HCT116 (cell line): Measurements from ENCODE around the gene SNURF.

ENCODE experiments used
- CEBPB ChIP-seq: IDR thresholded peaks from 2 replicates; pipeline ENCODE4 v1.6.1; 2012; ENCODE audit warnings: low read depth
- EGR1 ChIP-seq: IDR thresholded peaks from 2 replicates; pipeline ENCODE4 v1.6.1; 2012; ENCODE audit warnings: low read depth
- EZH2 ChIP-seq: fragments of 200-600 bp; sonication (generic); IDR thresholded peaks from 2 replicates; pipeline ENCODE4 v1.6.1; 2017; ENCODE audit warnings: antibody characterized with exemption, mixed run types
- MAX ChIP-seq: IDR thresholded peaks from 2 replicates; pipeline ENCODE4 v1.6.1; 2012
- POLR2AphosphoS5 ChIP-seq: IDR thresholded peaks from 2 replicates; pipeline ENCODE4 v1.6.1; 2011; ENCODE audit warnings: mild to moderate bottlenecking, low read depth, low read length, moderate library complexity
- SIN3A ChIP-seq: IDR thresholded peaks from 2 replicates; pipeline ENCODE4 v1.6.1; 2012; ENCODE audit warnings: low read depth
- SRF ChIP-seq: IDR thresholded peaks from 2 replicates; pipeline ENCODE4 v1.6.1; 2012; ENCODE audit warnings: low read depth
- TCF7L2 ChIP-seq: IDR thresholded peaks from 2 replicates; pipeline ENCODE4 v1.7.0; 2011; ENCODE audit warnings: borderline replicate concordance, inconsistent platforms; ENCODE audit not compliant: insufficient read depth, insufficient read length; ENCODE audit errors: extremely low read depth
- TF ChIP-seq, protein P1 (sequence below), 3 experiments: fragments of 200-600 bp in 1 of 3; sonication (generic) in 1 of 3; IDR thresholded peaks in 2 of 3; conservative IDR thresholded peaks in 1 of 3; 2 replicates each; pipeline ENCODE4 v1.5.1; 2012 to 2017; ENCODE audit warnings: low read depth in 2 of 3, low read length in 2 of 3, antibody characterized with exemption in 1 of 3, borderline replicate concordance in 1 of 3, control low read depth in 1 of 3, mild to moderate bottlenecking in 1 of 3, mixed read lengths in 1 of 3, mixed run types in 1 of 3, moderate library complexity in 1 of 3; ENCODE audit not compliant: insufficient read depth in 1 of 3

- TF ChIP-seq, protein P1, sequence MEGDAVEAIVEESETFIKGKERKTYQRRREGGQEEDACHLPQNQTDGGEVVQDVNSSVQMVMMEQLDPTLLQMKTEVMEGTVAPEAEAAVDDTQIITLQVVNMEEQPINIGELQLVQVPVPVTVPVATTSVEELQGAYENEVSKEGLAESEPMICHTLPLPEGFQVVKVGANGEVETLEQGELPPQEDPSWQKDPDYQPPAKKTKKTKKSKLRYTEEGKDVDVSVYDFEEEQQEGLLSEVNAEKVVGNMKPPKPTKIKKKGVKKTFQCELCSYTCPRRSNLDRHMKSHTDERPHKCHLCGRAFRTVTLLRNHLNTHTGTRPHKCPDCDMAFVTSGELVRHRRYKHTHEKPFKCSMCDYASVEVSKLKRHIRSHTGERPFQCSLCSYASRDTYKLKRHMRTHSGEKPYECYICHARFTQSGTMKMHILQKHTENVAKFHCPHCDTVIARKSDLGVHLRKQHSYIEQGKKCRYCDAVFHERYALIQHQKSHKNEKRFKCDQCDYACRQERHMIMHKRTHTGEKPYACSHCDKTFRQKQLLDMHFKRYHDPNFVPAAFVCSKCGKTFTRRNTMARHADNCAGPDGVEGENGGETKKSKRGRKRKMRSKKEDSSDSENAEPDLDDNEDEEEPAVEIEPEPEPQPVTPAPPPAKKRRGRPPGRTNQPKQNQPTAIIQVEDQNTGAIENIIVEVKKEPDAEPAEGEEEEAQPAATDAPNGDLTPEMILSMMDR (IDR thresholded peaks at IDR 0.05 in 2 of 3, conservative IDR thresholded peaks at IDR 0.05 in 1 of 3; ENCODE audit: borderline replicate concordance in 1 of 3, insufficient read depth in 1 of 3, low read depth in 2 of 3, low read length in 2 of 3) = no peak
- no peak for TF ChIP-seq CEBPB
- no peak for TF ChIP-seq EGR1
- TF ChIP-seq EZH2 = no peak
- TF ChIP-seq SRF = no peak
- no peak for TF ChIP-seq TCF7L2
- TF ChIP-seq MAX = no peak
- no peak for TF ChIP-seq SIN3A
- no peak for TF ChIP-seq POLR2AphosphoS5
Measured at GRCh38 chr15:24919446-24919845, 35.3 kb upstream of the SNURF start.
